ENCODE data around the gene RNF128. TPM values are rescaled to one million over a fixed set of nuclear protein-coding genes. Genes with fewer than 3 reads are reported as not detected.
"Not testable (repeated sequence)": the region's sequence is repeated elsewhere in the genome, so short reads cannot be mapped to it uniquely, and the experiment has no call there.

The RNF128 gene
- total and polyA plus RNA-seq, 9 donors, result 0.07 to 4.5 (median 0.15) TPM; not detected in 2

DNA sequence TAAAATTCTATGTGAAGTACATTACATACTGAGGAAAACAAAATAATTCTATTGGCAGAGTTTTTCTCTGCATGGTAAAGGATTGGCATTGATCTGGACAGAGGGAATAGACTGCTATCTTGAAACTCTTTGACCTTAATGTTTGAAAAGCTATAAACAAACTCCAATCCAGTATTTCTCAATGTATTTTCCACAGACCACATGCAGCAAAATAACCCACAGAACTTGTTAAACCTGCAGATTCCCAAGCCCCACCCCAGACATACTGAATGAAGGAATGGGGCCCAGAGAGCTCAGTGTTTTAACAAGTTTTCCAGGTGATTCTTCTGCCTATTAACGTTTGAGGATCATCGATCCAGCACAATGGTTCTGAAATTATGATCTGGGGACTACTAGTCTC lies 15.7 kb downstream of the RNF128 start:
- no CpG with 5 or more reads among the region's 2 CpGs for WGBS (ENCODE audit: insufficient coverage)
- no peak overlapping the region for H3K27ac ChIP-seq (ENCODE audit: low read length)
- no peaks in the 10 kb centered on the region for H3K9me3 ChIP-seq (replicated peaks; ENCODE audit: control insufficient read depth, low read depth, low read length)
- DNase-seq, result no peak
- H3K36me3 ChIP-seq (ENCODE audit: control insufficient read depth, insufficient read depth, low read length), result no peaks in the 10 kb centered on the region
- peaks cover 5% of the 10 kb centered on the region for H3K27me3 ChIP-seq (ENCODE audit: control insufficient read depth, insufficient read depth, low read length)
- H3K4me3 ChIP-seq (ENCODE audit: low read length), result no peak overlapping the region
- no peaks in the 10 kb centered on the region for H3K4me1 ChIP-seq (ENCODE audit: control insufficient read depth, insufficient read depth, low read length)

DNA sequence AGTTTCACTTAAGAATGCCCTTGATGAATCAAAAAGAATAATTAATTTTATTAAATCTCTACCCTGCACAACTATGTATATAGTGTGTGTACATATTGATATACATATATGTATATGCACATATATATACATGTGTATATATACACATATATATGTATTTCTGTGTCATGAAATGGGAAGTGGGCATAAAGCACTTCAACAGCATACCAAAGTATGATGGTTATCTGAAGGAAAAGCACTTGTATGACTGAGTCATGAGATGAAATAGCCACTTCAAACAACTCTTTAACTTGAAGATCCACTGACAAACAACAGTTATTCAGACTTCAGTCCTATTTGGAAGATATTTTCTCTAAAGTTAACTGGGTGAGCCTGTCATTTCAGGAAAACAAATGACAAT lies 16.3 kb downstream of the RNF128 start:
- Histone ChIP-seq H3K27ac (ENCODE audit: low read length) (no peak overlapping the region), H3K4me3 (ENCODE audit: low read length) (no peak overlapping the region), H3K36me3 (ENCODE audit: control insufficient read depth, insufficient read depth, low read length) (no peaks in the 10 kb centered on the region), H3K27me3 (ENCODE audit: control insufficient read depth, insufficient read depth, low read length) (peaks cover 5% of the 10 kb centered on the region), H3K4me1 (ENCODE audit: control insufficient read depth, insufficient read depth, low read length) (no peaks in the 10 kb centered on the region), H3K9me3 (replicated peaks; ENCODE audit: control insufficient read depth, low read depth, low read length) (no peaks in the 10 kb centered on the region)
- DNase-seq, result no peak

- Histone ChIP-seq H3K4me1 (ENCODE audit: control insufficient read depth, insufficient read depth, low read length) (no peaks in the 10 kb centered on the region), H3K27ac (ENCODE audit: low read length) (no peak overlapping the region), H3K9me3 (replicated peaks; ENCODE audit: control insufficient read depth, low read depth, low read length) (peaks cover 5% of the 10 kb centered on the region), H3K36me3 (ENCODE audit: control insufficient read depth, insufficient read depth, low read length) (no peaks in the 10 kb centered on the region), H3K4me3 (ENCODE audit: low read length) (no peak overlapping the region), H3K27me3 (ENCODE audit: control insufficient read depth, insufficient read depth, low read length) (peaks cover 5% of the 10 kb centered on the region)
- no CpG with 5 or more reads among the region's 1 CpG for WGBS (ENCODE audit: insufficient coverage)
- DNase-seq, result no peak
These were observed 21.9 kb downstream of the RNF128 start for GRCh38 chrX:106748377-106748776.

GRCh38 chrX:106751407-106751806 lies 24.9 kb downstream of the RNF128 start:
- Histone ChIP-seq H3K9me3 (replicated peaks; ENCODE audit: control insufficient read depth, low read depth, low read length) (peaks cover 5% of the 10 kb centered on the region), H3K4me3 (ENCODE audit: low read length) (no peak overlapping the region), H3K27me3 (ENCODE audit: control insufficient read depth, insufficient read depth, low read length) (peaks cover 5% of the 10 kb centered on the region), H3K27ac (ENCODE audit: low read length) (no peak overlapping the region), H3K36me3 (ENCODE audit: control insufficient read depth, insufficient read depth, low read length) (no peaks in the 10 kb centered on the region), H3K4me1 (ENCODE audit: control insufficient read depth, insufficient read depth, low read length) (no peaks in the 10 kb centered on the region)
- DNase-seq, result no peak
- WGBS (ENCODE audit: insufficient coverage), result 86% methylated on average over 1 of the region's 3 CpGs

DNA sequence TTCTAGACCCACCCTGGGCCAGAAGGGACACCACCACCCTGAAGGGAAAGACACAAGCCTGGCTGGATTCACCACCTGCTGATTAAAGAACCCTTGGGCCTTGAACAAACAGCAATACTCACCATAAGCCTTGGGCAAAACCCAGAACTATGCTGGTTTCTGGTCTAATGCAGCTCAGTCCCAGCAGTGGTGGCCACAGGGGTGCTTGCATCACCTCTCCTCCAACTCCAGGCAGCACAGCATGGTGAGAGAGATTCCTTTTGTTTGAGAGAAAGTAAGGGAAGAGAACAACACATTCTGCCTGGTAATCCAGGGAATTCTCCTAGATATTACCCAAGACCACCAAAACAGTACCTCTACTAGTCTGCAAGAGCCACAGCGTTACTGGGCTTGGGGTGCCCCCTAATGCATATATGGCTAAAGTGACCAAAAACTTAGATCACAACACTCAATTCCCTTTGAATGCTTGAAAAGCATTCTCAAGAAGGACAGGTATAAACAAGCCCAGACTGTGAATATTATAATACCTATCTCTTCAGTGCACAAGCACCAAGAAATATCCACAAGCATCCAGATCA lies 25.7 kb downstream of the RNF128 start:
- no CpG with 5 or more reads among the region's 1 CpG for WGBS (ENCODE audit: insufficient coverage)

DNA sequence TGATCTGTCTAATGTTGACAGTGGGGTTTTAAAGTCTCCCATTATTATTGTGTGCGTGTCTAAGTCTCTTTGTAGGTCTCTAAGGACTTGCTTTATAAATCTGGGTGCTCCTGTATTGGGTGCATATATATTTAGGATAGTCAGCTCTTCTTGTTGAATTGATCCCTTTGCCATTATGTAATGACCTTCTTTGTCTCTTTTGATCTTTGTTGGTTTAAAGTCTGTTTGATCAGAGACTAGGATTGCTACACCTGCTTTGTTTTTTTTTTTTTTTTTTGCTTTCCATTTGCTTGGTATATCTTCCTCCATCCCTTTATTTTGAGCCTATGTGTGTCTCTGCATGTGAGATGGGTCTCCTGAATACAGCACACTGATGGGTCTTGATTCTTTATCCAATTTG lies 42.8 kb downstream of the RNF128 start:
- not testable (repeated sequence) for DNase-seq; H3K27ac ChIP-seq (ENCODE audit: low read length); H3K9me3 ChIP-seq (replicated peaks; ENCODE audit: control insufficient read depth, low read depth, low read length); H3K4me1 ChIP-seq (ENCODE audit: control insufficient read depth, insufficient read depth, low read length); H3K36me3 ChIP-seq (ENCODE audit: control insufficient read depth, insufficient read depth, low read length); H3K4me3 ChIP-seq (ENCODE audit: low read length); H3K27me3 ChIP-seq (ENCODE audit: control insufficient read depth, insufficient read depth, low read length)
- WGBS (ENCODE audit: insufficient coverage), result no CpG with 5 or more reads among the region's 1 CpG

More for the DNA sequence above, 25.7 kb downstream of the RNF128 start:
- Histone ChIP-seq H3K27ac (ENCODE audit: low read length) (no peak overlapping the region), H3K4me1 (ENCODE audit: control insufficient read depth, insufficient read depth, low read length) (no peaks in the 10 kb centered on the region), H3K36me3 (ENCODE audit: control insufficient read depth, insufficient read depth, low read length) (no peaks in the 10 kb centered on the region), H3K9me3 (replicated peaks; ENCODE audit: control insufficient read depth, low read depth, low read length) (peaks cover 5% of the 10 kb centered on the region), H3K27me3 (ENCODE audit: control insufficient read depth, insufficient read depth, low read length) (peaks cover 5% of the 10 kb centered on the region), H3K4me3 (ENCODE audit: low read length) (no peak overlapping the region)
- DNase-seq, result no peak

GRCh38 chrX:106774981-106775380 lies 48.5 kb downstream of the RNF128 start:
- no peaks in the 10 kb centered on the region for H3K36me3 ChIP-seq (ENCODE audit: control insufficient read depth, insufficient read depth, low read length)
- no peak overlapping the region for H3K4me3 ChIP-seq (ENCODE audit: low read length)
- H3K27ac ChIP-seq (ENCODE audit: low read length), result no peak overlapping the region
- WGBS (ENCODE audit: insufficient coverage), result no CpG with 5 or more reads among the region's 2 CpGs
- no peaks in the 10 kb centered on the region for H3K4me1 ChIP-seq (ENCODE audit: control insufficient read depth, insufficient read depth, low read length)
- no peaks in the 10 kb centered on the region for H3K9me3 ChIP-seq (replicated peaks; ENCODE audit: control insufficient read depth, low read depth, low read length)
- H3K27me3 ChIP-seq (ENCODE audit: control insufficient read depth, insufficient read depth, low read length), result peaks cover 2% of the 10 kb centered on the region
- DNase-seq, result no peak

- Histone ChIP-seq H3K36me3 (ENCODE audit: control insufficient read depth, insufficient read depth, low read length) (no peaks in the 10 kb centered on the region), H3K27me3 (ENCODE audit: control insufficient read depth, insufficient read depth, low read length) (peaks cover 10% of the 10 kb centered on the region), H3K9me3 (replicated peaks; ENCODE audit: control insufficient read depth, low read depth, low read length) (no peaks in the 10 kb centered on the region), H3K27ac (ENCODE audit: low read length) (no peak overlapping the region), H3K4me3 (ENCODE audit: low read length) (no peak overlapping the region), H3K4me1 (ENCODE audit: control insufficient read depth, insufficient read depth, low read length) (no peaks in the 10 kb centered on the region)
- DNase-seq, result no peak
- no CpG with 5 or more reads among the region's 2 CpGs for WGBS (ENCODE audit: insufficient coverage)
These were observed 53.8 kb downstream of the RNF128 start for GRCh38 chrX:106780264-106780663.

DNA sequence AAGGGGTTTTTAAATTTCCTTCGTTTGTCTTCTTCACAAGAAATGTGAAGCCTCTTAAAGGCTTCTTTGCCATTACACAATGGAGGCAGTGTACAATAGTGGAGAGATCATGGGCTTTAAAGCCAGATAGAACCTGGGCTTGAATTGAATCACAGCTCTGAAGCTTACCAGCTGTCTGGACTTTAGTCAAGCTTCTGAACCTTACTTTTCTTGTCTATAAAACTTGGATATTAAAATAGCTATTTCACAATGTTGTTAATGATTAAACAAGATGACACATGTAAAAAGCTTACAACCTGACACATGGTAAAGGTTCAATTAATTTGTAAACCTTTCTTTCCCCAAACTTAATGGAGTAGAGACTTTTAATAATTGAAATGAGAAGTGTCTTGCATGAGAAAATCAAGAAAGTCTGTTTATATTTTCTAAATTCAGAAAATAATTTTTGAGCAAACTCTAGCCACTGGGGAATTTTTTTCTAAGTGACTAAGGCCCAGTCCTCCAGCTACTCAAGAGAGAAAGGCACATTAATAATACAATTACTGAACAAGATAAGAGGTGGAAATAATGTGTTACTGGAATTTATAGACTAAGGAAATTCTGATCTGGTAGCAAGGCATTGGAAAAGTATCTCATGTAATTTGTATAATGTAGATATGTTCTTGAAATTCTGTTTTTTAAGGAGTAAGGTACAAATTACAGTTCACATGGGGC lies 54.3 kb downstream of the RNF128 start:
- Histone ChIP-seq H3K27me3 (ENCODE audit: control insufficient read depth, insufficient read depth, low read length) (peaks cover 12% of the 10 kb centered on the region), H3K9me3 (replicated peaks; ENCODE audit: control insufficient read depth, low read depth, low read length) (no peaks in the 10 kb centered on the region), H3K36me3 (ENCODE audit: control insufficient read depth, insufficient read depth, low read length) (no peaks in the 10 kb centered on the region), H3K27ac (ENCODE audit: low read length) (no peak overlapping the region), H3K4me1 (ENCODE audit: control insufficient read depth, insufficient read depth, low read length) (no peaks in the 10 kb centered on the region), H3K4me3 (ENCODE audit: low read length) (no peak overlapping the region)
- no CpG with 5 or more reads among the region's 1 CpG for WGBS (ENCODE audit: insufficient coverage)
- DNase-seq, result no peak

DNA sequence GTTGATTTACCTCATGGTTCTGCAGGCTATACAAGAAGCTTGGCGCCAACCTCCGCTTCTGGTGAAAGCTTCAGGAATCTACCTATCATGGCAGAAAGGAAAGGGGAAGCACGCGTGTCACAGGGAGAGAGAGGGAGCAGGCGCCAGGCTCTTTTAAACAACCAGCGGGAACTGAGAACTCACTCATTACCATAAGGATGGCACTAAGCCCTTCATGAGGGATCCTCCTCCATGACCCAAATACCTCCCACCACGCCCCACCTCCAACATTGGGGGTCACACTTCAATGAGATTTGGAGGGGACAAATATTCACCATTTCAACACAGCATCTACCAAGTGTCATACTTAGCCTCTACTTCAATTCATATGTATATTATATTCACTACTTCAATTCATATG lies 57.2 kb downstream of the RNF128 start:
- no peak for DNase-seq
- 20% methylated on average over 1 of the region's 7 CpGs for WGBS (ENCODE audit: insufficient coverage)
- Histone ChIP-seq H3K36me3 (ENCODE audit: control insufficient read depth, insufficient read depth, low read length) (no peaks in the 10 kb centered on the region), H3K9me3 (replicated peaks; ENCODE audit: control insufficient read depth, low read depth, low read length) (no peaks in the 10 kb centered on the region), H3K27me3 (ENCODE audit: control insufficient read depth, insufficient read depth, low read length) (peaks cover 10% of the 10 kb centered on the region), H3K4me3 (ENCODE audit: low read length) (no peak overlapping the region), H3K4me1 (ENCODE audit: control insufficient read depth, insufficient read depth, low read length) (no peaks in the 10 kb centered on the region), H3K27ac (ENCODE audit: low read length) (no peak overlapping the region)

Data from muscle of leg (tissue), 11 donors.